T-cell (primary cell): ENCODE results near the gene CLIC3. TPM values are rescaled to one million over a fixed set of nuclear protein-coding genes. Genes with fewer than 3 reads are reported as not detected.

Source experiments
- ATAC-seq, 4 experiments: fragments of 200-7000 bp in 3 of 4; fragments of 150-1000 bp in 1 of 4; cut with Tn5 transposase; replicated peaks in 1 of 4; 1 replicate in 3 of 4; 2 replicates in 1 of 4; pipeline ENCODE4 v1.10.0; 2021; ENCODE audit warnings: moderate library complexity in 3 of 4, mild to moderate bottlenecking in 2 of 4, moderate number of reproducible peaks in 1 of 4
- CTCF ChIA-PET, 2 donors: fragments of 300-600 bp; sonication (Branson Sonifier 250); formaldehyde crosslinking; loops; one replicate each; lab custom pipeline; 2022; ENCODE audit warnings: antibody characterized with exemption in 2 of 2; lab: Charles Lee
- POLR2A ChIA-PET, 2 donors: fragments of 300-600 bp; sonication (Branson Sonifier 250); formaldehyde crosslinking; loops; one replicate each; lab custom pipeline; 2022; ENCODE audit warnings: antibody characterized with exemption in 2 of 2; lab: Charles Lee
- DNase-seq, 35 experiments: peaks; one replicate each; pipeline versions ENCODE4 v3.0.0 to v3.0.0-alpha.2; 2013 to 2023
- H3K27ac ChIP-seq: one replicate; pipeline ENCODE4 v1.5.1; 2013; ENCODE audit warnings: low read length
- H3K27me3 ChIP-seq, 2 experiments: replicated peaks in 1 of 2; 1 replicate in 1 of 2; 2 replicates in 1 of 2; pipeline versions ENCODE4 v1.6.1 to v1.7.0; 2013; ENCODE audit warnings: low read length in 1 of 2, mixed read lengths in 1 of 2; ENCODE audit not compliant: control insufficient read depth in 2 of 2, insufficient read depth in 2 of 2; ENCODE audit errors: extremely low read depth in 1 of 2
- H3K36me3 ChIP-seq, 2 donors: 1 replicate in 1 of 2; 2 replicates in 1 of 2; pipeline versions ENCODE4 v1.6.1 to v1.7.0; 2013; ENCODE audit warnings: low read length in 1 of 2; ENCODE audit not compliant: control insufficient read depth in 2 of 2, insufficient read depth in 1 of 2; ENCODE audit errors: extremely low read depth in 1 of 2
- H3K4me1 ChIP-seq, 2 experiments: 1 replicate in 1 of 2; 2 replicates in 1 of 2; pipeline versions ENCODE4 v1.6.1 to v1.7.0; 2013; ENCODE audit warnings: low read length in 2 of 2, mixed read lengths in 1 of 2; ENCODE audit not compliant: insufficient read depth in 2 of 2, control insufficient read depth in 1 of 2; ENCODE audit errors: extremely low read depth in 1 of 2
- H3K4me3 ChIP-seq, 2 donors: 1 replicate in 1 of 2; 2 replicates in 1 of 2; pipeline versions ENCODE4 v1.5.1 to v1.7.0; 2013; ENCODE audit warnings: mild to moderate bottlenecking in 2 of 2, low read length in 1 of 2, moderate library complexity in 1 of 2; ENCODE audit not compliant: control insufficient read depth in 1 of 2; ENCODE audit errors: extremely low read depth in 1 of 2
- H3K9me3 ChIP-seq: 2 replicates; pipeline ENCODE4 v1.7.0; 2013
- H3K27ac Mint-ChIP-seq, 2 donors: one replicate each; pipeline ENCODE4 v1.8.0; 2020 to 2021; ENCODE audit warnings: mild to moderate bottlenecking in 2 of 2, mixed read lengths in 2 of 2
- H3K27me3 Mint-ChIP-seq, 2 donors: one replicate each; pipeline ENCODE4 v1.8.0; 2021 to 2022; ENCODE audit warnings: mixed read lengths in 2 of 2
- H3K36me3 Mint-ChIP-seq: one replicate; pipeline ENCODE4 v1.8.0; 2021; ENCODE audit warnings: mixed read lengths
- H3K4me1 Mint-ChIP-seq, 3 donors: one replicate each; pipeline ENCODE4 v1.8.0; 2020 to 2022; ENCODE audit warnings: mixed read lengths in 3 of 3, mild to moderate bottlenecking in 1 of 3
- H3K4me3 Mint-ChIP-seq, 3 donors: one replicate each; pipeline ENCODE4 v1.8.0; 2020 to 2022; ENCODE audit warnings: mild to moderate bottlenecking in 3 of 3, mixed read lengths in 3 of 3, moderate library complexity in 3 of 3
- H3K9me3 Mint-ChIP-seq, 3 donors: one replicate each; pipeline ENCODE4 v1.8.0; 2020 to 2022; ENCODE audit warnings: mixed read lengths in 3 of 3
- WGBS: methylation state at CpG from one replicate; pipeline ENCODE4 v1.1.5; 2013; ENCODE audit warnings: missing lambda C conversion rate; ENCODE audit not compliant: insufficient coverage; 5-methylcytosine and 5-hydroxymethylcytosine counted together
- total RNA-seq, 35 experiments: library from RNA in 6 of 35; stranded (reverse) in 6 of 35; fragments of 120-200 nt in 1 of 35; gene quantifications; one replicate each; pipeline versions ENCODE4 v1.2.1 to v1.2.4 and lab custom pipeline; 2013 to 2026

Gene CLIC3
- total RNA-seq, 5 donors from 2014 or later (not counting 1 experiment from before 2014, with no cell fraction given) = 5.4 to 24.7 (median 8.0) TPM

DNA sequence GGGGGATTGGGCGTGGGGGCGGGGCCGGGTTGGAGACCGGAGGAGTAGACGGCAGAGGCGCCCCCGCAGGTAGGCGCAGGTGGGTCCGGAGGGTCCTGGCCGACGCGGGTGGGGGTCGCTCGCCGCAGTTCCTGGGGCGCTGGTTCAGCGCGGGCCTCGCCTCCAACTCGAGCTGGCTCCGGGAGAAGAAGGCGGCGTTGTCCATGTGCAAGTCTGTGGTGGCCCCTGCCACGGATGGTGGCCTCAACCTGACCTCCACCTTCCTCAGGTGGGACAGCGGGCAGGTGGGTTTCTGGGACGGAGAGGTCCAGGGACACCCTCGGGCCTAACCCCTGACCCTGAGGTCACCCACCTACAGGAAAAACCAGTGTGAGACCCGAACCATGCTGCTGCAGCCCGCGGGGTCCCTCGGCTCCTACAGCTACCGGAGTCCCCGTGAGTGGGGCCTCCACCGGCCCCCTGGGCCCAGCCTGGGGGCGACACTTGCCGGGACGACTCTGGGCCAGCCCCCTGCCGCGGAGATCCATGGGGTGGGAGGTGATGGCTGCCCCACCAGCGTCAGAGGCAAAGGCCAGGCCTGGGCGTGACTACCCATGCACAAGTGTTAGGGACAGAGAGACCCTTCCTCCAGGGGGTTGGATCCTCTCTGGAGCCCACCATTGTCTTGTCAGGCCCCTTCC, 17.4 kb downstream of the CLIC3 start:
- WGBS = 57% methylated on average over 37 of the region's 41 CpGs
- no peak overlapping the region for H3K4me3 Mint-ChIP-seq

DNA sequence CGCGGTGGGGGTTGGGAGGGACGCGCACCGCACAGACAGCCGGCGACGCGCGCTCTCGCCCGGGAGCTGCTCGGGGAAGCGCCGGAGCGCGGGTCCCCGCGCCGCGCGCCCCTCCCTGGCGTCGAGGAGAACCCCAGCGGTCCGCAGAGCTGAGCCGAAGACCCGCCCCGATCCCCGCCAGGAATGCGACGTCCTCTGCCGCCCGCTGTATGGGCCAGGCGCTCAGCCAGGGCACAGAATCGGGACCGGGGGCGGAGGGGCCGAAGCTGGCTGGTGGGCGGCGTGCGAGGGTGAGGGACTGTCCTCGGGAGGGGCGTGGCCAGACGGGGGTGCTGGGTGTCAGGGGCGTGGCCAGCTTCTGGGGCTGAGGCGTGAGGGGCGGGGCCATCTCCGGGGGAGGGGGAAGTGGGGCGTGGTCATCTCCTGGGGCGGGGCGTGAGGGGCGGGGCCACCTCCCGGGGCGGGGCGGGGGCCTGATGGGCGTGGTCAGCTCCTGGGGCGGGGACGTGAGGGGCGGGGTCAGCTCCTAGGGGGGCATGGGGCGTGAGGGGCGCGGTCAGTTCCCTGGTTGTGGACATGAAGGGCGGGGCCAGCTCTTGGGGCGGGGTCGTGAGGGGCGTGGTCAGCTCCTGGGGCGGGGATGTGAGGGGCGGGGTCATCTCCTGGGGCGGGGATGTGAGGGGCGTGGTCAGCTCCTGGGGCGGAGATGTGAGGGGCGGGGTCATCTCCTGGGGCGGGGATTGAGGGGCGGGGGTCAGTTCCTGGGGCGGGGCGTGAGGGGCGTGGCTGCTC, 18.1 kb downstream of the CLIC3 start:
- WGBS = 6% methylated on average over 55 of the region's 78 CpGs
- ChIA-PET CTCF (interaction anchor here (0.6 to 1.2 kb wide), 8 partner anchors 14 to 90 kb away, joined by 3 to 9 read pairs (median 4); partner anchors contain the start of genes CLIC3 (in 1 of the 2), FUT7 (in 1 of the 2) and PAXX (in 1 of the 2)), POLR2A (interaction anchor here in 1 of 2 donors (0.6 kb wide), 1 partner anchor 92 kb away, joined by 6 read pairs; no protein-coding TSS in a partner anchor)
- H3K36me3 ChIP-seq = no peaks in the 10 kb centered on the region
- Mint-ChIP-seq H3K4me1 (peaks cover 14 to 35% (median 25%) of the 10 kb centered on the region in 3 donors), H3K9me3 (no peaks in the 10 kb centered on the region), H3K27me3 (peaks cover 0 to 6% of the 10 kb centered on the region in 2 donors), H3K27ac (no peak overlapping the region), H3K4me3 (peak overlapping the region in 1 of 3 donors; percentile 65), H3K36me3 (no peaks in the 10 kb centered on the region)
- ATAC-seq (peak; percentile 31 to 67 (median 48)), DNase-seq (peak; percentile 30 to 82 (median 59))
- H3K9me3 ChIP-seq = no peaks in the 10 kb centered on the region
- peak overlapping the region; percentile 12 to 30 for H3K4me3 ChIP-seq
- H3K4me1 ChIP-seq = peaks cover 0 to 60% of the 10 kb centered on the region in 2 experiments
- peaks cover 0 to 24% of the 10 kb centered on the region in 2 experiments for H3K27me3 ChIP-seq
- no peak overlapping the region for H3K27ac ChIP-seq

More for the DNA sequence above, 17.4 kb downstream of the CLIC3 start:
- Histone ChIP-seq H3K9me3 (no peaks in the 10 kb centered on the region), H3K27ac (no peak overlapping the region), H3K4me3 (no peak overlapping the region), H3K27me3 (peaks cover 0 to 31% of the 10 kb centered on the region in 2 experiments), H3K36me3 (no peaks in the 10 kb centered on the region), H3K4me1 (peaks cover 0 to 52% of the 10 kb centered on the region in 2 experiments)
- Mint-ChIP-seq H3K36me3 (no peaks in the 10 kb centered on the region), H3K27me3 (peaks cover 4 to 10% of the 10 kb centered on the region in 2 donors), H3K27ac (no peak overlapping the region), H3K4me1 (peaks cover 19 to 37% (median 25%) of the 10 kb centered on the region in 3 donors), H3K9me3 (no peaks in the 10 kb centered on the region)
- no peak for ATAC-seq
- CTCF ChIA-PET = interaction anchor here in 1 of 2 donors (0.6 to 0.9 kb wide), 5 partner anchors 43 to 89 kb away, joined by 3 to 9 read pairs (median 3); partner anchors contain the start of gene FUT7
- no peak for DNase-seq
- POLR2A ChIA-PET = no interaction called here

DNA sequence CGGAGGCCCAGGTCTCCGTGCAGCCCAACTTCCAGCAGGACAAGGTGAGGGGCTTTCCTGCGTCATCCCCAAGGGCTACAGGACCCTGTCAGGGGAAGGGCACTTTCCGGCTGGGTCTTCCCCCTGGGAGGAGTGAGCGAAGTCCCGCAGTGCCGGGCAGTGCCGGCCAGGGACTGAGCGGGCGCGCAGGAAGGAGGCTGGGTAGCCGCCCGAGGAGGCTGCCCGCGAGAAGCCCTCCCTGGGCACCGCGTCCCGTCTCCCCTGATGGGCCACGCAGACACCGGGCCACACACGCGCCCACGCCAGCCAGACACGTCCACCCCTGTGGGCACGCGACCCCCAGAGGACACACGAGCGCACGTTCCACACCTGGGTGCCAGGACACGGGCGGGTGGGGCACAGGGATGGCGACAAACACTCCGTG, 18.7 kb downstream of the CLIC3 start:
- Mint-ChIP-seq H3K4me1 (peaks cover 14 to 35% (median 25%) of the 10 kb centered on the region in 3 donors), H3K27ac (no peak overlapping the region), H3K36me3 (no peaks in the 10 kb centered on the region), H3K4me3 (peak overlapping the region in 2 of 3 donors; percentile 51 to 65), H3K27me3 (peaks cover 0 to 6% of the 10 kb centered on the region in 2 donors), H3K9me3 (no peaks in the 10 kb centered on the region)
- DNase-seq (no peak), ATAC-seq (no peak)
- ChIA-PET POLR2A (interaction anchor here in 1 of 2 donors (0.6 kb wide), 1 partner anchor 93 kb away, joined by 6 read pairs; no protein-coding TSS in a partner anchor), CTCF (interaction anchor here in 1 of 2 donors (0.9 to 1.2 kb wide), 4 partner anchors 15 to 54 kb away, joined by 3 to 7 read pairs (median 4); partner anchors contain the start of genes CLIC3, FUT7 and PAXX)
- H3K4me1 ChIP-seq = peaks cover 0 to 63% of the 10 kb centered on the region in 2 experiments
- H3K4me3 ChIP-seq = peak overlapping the region in 1 of 2 donors; percentile 30
- H3K36me3 ChIP-seq = no peaks in the 10 kb centered on the region
- 64% methylated on average over 29 of the region's 33 CpGs for WGBS
- H3K9me3 ChIP-seq = no peaks in the 10 kb centered on the region
- peaks cover 0 to 18% of the 10 kb centered on the region in 2 experiments for H3K27me3 ChIP-seq
- H3K27ac ChIP-seq = no peak overlapping the region

DNA sequence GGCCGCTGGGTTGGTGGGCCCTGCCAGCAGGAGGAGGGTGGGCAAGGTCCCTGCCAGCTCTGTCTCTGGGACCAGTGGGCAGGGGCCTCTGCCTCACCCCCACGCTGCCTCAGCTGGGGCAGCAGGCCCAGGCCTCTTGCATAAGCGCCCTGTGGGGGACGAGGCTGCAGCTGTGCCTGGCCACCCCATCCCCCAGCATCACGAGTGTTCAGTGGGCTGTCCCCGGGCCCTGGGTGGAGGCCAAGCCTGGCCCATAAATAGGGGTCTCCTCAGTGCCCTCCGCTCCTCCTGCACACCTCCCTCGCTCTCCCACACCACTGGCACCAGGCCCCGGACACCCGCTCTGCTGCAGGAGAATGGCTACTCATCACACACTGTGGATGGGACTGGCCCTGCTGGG, 19.1 kb downstream of the CLIC3 start, which contains the start of gene PTGDS:
Gene PTGDS (plus strand): TSS at position 282 of the 400 bp plus-strand sequence. CDS start 75 bp downstream, at position 357.
- H3K9me3 ChIP-seq = no peaks in the 10 kb centered on the region
- DNase-seq (no peak), ATAC-seq (no peak)
- H3K27me3 ChIP-seq = peaks cover 0 to 13% of the 10 kb centered on the region in 2 experiments
- ChIA-PET POLR2A (no interaction called here), CTCF (no interaction called here)
- H3K4me3 ChIP-seq = peak within 1 kb of the TSS; percentile 12 to 30
- peaks cover 14 to 35% (median 25%) of the 10 kb centered on the region in 3 donors for H3K4me1 Mint-ChIP-seq
- no peaks in the 10 kb centered on the region for H3K36me3 Mint-ChIP-seq
- peak within 1 kb of the TSS in 1 of 2 donors; percentile 82 for H3K27ac Mint-ChIP-seq
- H3K36me3 ChIP-seq = no peaks in the 10 kb centered on the region
- no peak within 1 kb of the TSS for H3K27ac ChIP-seq
- H3K27me3 Mint-ChIP-seq = peaks cover 0 to 6% of the 10 kb centered on the region in 2 donors
- 69% methylated on average over 5 of the region's 10 CpGs for WGBS
- H3K4me3 Mint-ChIP-seq = peak within 1 kb of the TSS in 2 of 3 donors; percentile 51 to 65
- H3K9me3 Mint-ChIP-seq = no peaks in the 10 kb centered on the region
- peaks cover 0 to 63% of the 10 kb centered on the region in 2 experiments for H3K4me1 ChIP-seq

DNA sequence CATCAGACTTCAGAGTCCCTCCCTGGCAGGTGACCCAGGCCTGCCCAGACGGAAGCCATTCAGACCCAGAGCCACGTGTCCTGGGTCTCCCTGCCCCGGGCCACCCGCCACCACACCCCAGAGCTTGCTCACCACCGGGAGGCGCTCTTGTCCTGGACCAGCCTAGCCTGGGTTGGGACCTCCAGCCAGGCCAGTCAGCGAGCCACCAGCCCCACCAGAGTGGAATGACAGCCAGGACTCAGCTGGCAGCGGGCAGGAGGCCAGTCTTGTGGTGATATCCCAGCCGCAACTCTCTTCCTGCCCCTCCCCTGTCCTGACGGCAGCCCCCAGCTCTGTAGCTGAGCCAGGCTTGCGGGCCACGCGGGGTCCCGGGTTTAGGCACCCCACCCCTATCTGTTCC, 20.7 kb downstream of the CLIC3 start:
- Mint-ChIP-seq H3K9me3 (no peaks in the 10 kb centered on the region), H3K36me3 (no peaks in the 10 kb centered on the region), H3K4me1 (peaks cover 14 to 33% (median 25%) of the 10 kb centered on the region in 3 donors), H3K4me3 (peak overlapping the region; percentile 46 to 65 (median 65)), H3K27ac (peak overlapping the region; percentile 77 to 82), H3K27me3 (peaks cover 0 to 2% of the 10 kb centered on the region in 2 donors)
- CTCF ChIA-PET = interaction anchor here (0.5 to 2.4 kb wide), 2 partner anchors 59 to 86 kb away, joined by 3 to 7 read pairs; no protein-coding TSS in a partner anchor
- Histone ChIP-seq H3K4me1 (peaks cover 0 to 65% of the 10 kb centered on the region in 2 experiments), H3K27me3 (peaks cover 0 to 9% of the 10 kb centered on the region in 2 experiments), H3K27ac (peak overlapping the region; percentile 25), H3K36me3 (no peaks in the 10 kb centered on the region), H3K9me3 (no peaks in the 10 kb centered on the region), H3K4me3 (peak overlapping the region in 1 of 2 donors; percentile 43)
- WGBS = 28% methylated on average over 13 of the region's 14 CpGs
- POLR2A ChIA-PET = no interaction called here
- ATAC-seq = peak in 3 of 4 experiments; percentile 7 to 15 (median 7)
- peak in 10 of 35 experiments; percentile 18 to 46 (median 34) for DNase-seq
